ENCODE measurements around the gene INMT. TPM values are rescaled to one million over a fixed set of nuclear protein-coding genes. Genes with fewer than 3 reads are reported as not detected.

The INMT gene
- total and polyA plus RNA-seq, 10 of the 15 experiments (the other 5 are each of a cell fraction or from before 2014, with no cell fraction given): 0.03 to 0.20 (median 0.10) TPM; not detected in 7

GRCh38 chr7:30740417-30741181 is 11.3 kb upstream of the INMT start (continued):
- TF ChIP-seq, protein P1, sequence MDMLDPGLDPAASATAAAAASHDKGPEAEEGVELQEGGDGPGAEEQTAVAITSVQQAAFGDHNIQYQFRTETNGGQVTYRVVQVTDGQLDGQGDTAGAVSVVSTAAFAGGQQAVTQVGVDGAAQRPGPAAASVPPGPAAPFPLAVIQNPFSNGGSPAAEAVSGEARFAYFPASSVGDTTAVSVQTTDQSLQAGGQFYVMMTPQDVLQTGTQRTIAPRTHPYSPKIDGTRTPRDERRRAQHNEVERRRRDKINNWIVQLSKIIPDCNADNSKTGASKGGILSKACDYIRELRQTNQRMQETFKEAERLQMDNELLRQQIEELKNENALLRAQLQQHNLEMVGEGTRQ (IDR thresholded peaks at IDR 0.05; ENCODE audit: borderline replicate concordance, low read depth, low read length): no peak
- TF ChIP-seq PBX3 (IDR thresholded peaks at IDR 0.05; ENCODE audit: insufficient replicate concordance, low read depth, low read length) (no peak), BCL11A (IDR thresholded peaks at IDR 0.05; ENCODE audit: low read depth, low read length) (no peak), SPI1 (IDR thresholded peaks at IDR 0.05; ENCODE audit: borderline replicate concordance, insufficient read depth, low read depth, low read length) (no peak), IKZF1 (conservative IDR thresholded peaks at IDR 0.05) (peak; percentile 33; the same call in 1 of the 2 replicates), PAX8 (IDR thresholded peaks at IDR 0.05) (no peak), YY1 (IDR thresholded peaks at IDR 0.05; ENCODE audit: low read depth, low read length) (peak; percentile 36; the same call in 1 of the 2 replicates), MEF2A (IDR thresholded peaks at IDR 0.05; ENCODE audit: insufficient read depth, low read depth, low read length) (no peak), RAD51 (IDR thresholded peaks at IDR 0.05) (no peak), SKIL (IDR thresholded peaks at IDR 0.05; ENCODE audit: low read depth, poor library complexity, severe bottlenecking) (no peak), EP300 (IDR thresholded peaks at IDR 0.05; ENCODE audit: borderline replicate concordance in 1 of 2, control insufficient read depth in 1 of 2, low read depth in 2 of 2, low read length in 2 of 2) (no peak), RAD21 (IDR thresholded peaks at IDR 0.05; ENCODE audit: insufficient read depth, low read depth, low read length) (peak; percentile 94), ZBTB40 (IDR thresholded peaks at IDR 0.05; ENCODE audit: borderline replicate concordance) (no peak), GABPA (IDR thresholded peaks at IDR 0.05; ENCODE audit: low read depth) (no peak), POU2F2 (IDR thresholded peaks at IDR 0.05; ENCODE audit: borderline replicate concordance, low read depth, low read length) (peak; percentile 42; the same call in 1 of the 3 replicates)
